H1 (cell line): ENCODE results near the gene SLC7A10. TPM values are rescaled to one million over a fixed set of nuclear protein-coding genes. Genes with fewer than 3 reads are reported as not detected.
A peak's percentile ranks its signal among the peaks of the same experiment; 100 is the strongest.

Experiments
- CTCF ChIA-PET: fragments of 300-600 bp; sonication (Branson Sonifier 250); formaldehyde crosslinking; loops from one replicate; lab custom pipeline; 2021; ENCODE audit not compliant: partially characterized antibody; lab: Charles Lee
- POLR2A ChIA-PET: fragments of 300-600 bp; sonication (Branson Sonifier 250); formaldehyde crosslinking; loops from one replicate; lab custom pipeline; 2021; ENCODE audit warnings: inconsistent platforms; ENCODE audit not compliant: partially characterized antibody; lab: Charles Lee
- DNase-seq, 2 experiments: peaks; one replicate each; pipeline versions ENCODE4 v3.0.0 to v3.0.0-alpha.2; 2010 to 2022; ENCODE audit warnings: low spot score in 2 of 2, low read depth in 1 of 2, mixed read lengths in 1 of 2
- FAIRE-seq: peaks from 2 replicates; lab custom pipeline; 2011; peaks lifted over from hg19 to GRCh38; lab: Jason Lieb, UNC
- H2AFZ ChIP-seq: 2 replicates; pipeline ENCODE4 v1.8.1; 2012; ENCODE audit warnings: low read length, inconsistent platforms
- H2AK5ac ChIP-seq: 2 replicates; pipeline ENCODE4 v1.6.1; 2013; ENCODE audit warnings: low read depth, low read length
- H2BK120ac ChIP-seq: replicated peaks from 2 replicates; pipeline ENCODE3; 2013; ENCODE audit warnings: low read depth, low read length, inconsistent platforms
- H2BK12ac ChIP-seq: 2 replicates; pipeline ENCODE4 v1.6.1; 2013; ENCODE audit warnings: low read depth, low read length
- H2BK15ac ChIP-seq: 2 replicates; pipeline ENCODE4 v1.6.1; 2013; ENCODE audit warnings: low read length
- H2BK20ac ChIP-seq: 2 replicates; pipeline ENCODE4 v1.6.1; 2013; ENCODE audit warnings: low read length
- H2BK5ac ChIP-seq: 2 replicates; pipeline ENCODE4 v1.6.1; 2013; ENCODE audit warnings: low read depth, low read length
- H3K14ac ChIP-seq: 2 replicates; pipeline ENCODE4 v1.6.1; 2013; ENCODE audit warnings: inconsistent platforms; ENCODE audit not compliant: insufficient read length
- H3K18ac ChIP-seq: 2 replicates; pipeline ENCODE4 v1.6.1; 2013; ENCODE audit warnings: low read length; ENCODE audit errors: extremely low read depth
- H3K23ac ChIP-seq: 2 replicates; pipeline ENCODE4 v1.6.1; 2013; ENCODE audit warnings: inconsistent platforms; ENCODE audit not compliant: insufficient read length
- H3K23me2 ChIP-seq: 2 replicates; pipeline ENCODE4 v1.6.1; 2013; ENCODE audit warnings: low read depth, low read length
- H3K27ac ChIP-seq: 2 replicates; pipeline ENCODE4 v1.6.1; 2011; ENCODE audit warnings: low read depth, low read length, inconsistent platforms
- H3K27me3 ChIP-seq, 4 experiments: replicated peaks in 1 of 4; 1 replicate in 1 of 4; 2 replicates in 3 of 4; pipeline versions ENCODE4 v1.6.1 to v1.8.1; 2011 to 2013; ENCODE audit warnings: low read length in 3 of 4, mild to moderate bottlenecking in 3 of 4, inconsistent platforms in 2 of 4, mixed read lengths in 2 of 4, moderate library complexity in 1 of 4; ENCODE audit not compliant: control insufficient read depth in 3 of 4, insufficient read depth in 3 of 4; ENCODE audit errors: extremely low read depth in 1 of 4
- H3K36me3 ChIP-seq, 4 experiments: 2 replicates each; pipeline versions ENCODE4 v1.6.1 to v1.8.1; 2011 to 2013; ENCODE audit warnings: mild to moderate bottlenecking in 4 of 4, low read length in 3 of 4, moderate library complexity in 2 of 4, control low read depth in 1 of 4, inconsistent platforms in 1 of 4; ENCODE audit not compliant: insufficient read depth in 4 of 4, control insufficient read depth in 2 of 4
- H3K4ac ChIP-seq: replicated peaks from 2 replicates; pipeline ENCODE3; 2013; ENCODE audit warnings: low read length, low read depth, mixed read lengths, inconsistent platforms; ENCODE audit not compliant: insufficient read length
- H3K4me1 ChIP-seq, 4 experiments: replicated peaks in 1 of 4; 1 replicate in 1 of 4; 2 replicates in 3 of 4; pipeline versions ENCODE4 v1.6.1 to v1.8.1; 2011 to 2013; ENCODE audit warnings: low read length in 3 of 4, inconsistent platforms in 2 of 4, mixed read lengths in 1 of 4; ENCODE audit not compliant: insufficient read depth in 4 of 4, control insufficient read depth in 3 of 4
- H3K4me2 ChIP-seq, 2 experiments: 2 replicates each; pipeline versions ENCODE4 v1.6.1 to v1.8.1; 2011 to 2013; ENCODE audit warnings: low read depth in 2 of 2, low read length in 2 of 2, control low read depth in 1 of 2, inconsistent platforms in 1 of 2, mild to moderate bottlenecking in 1 of 2; ENCODE audit not compliant: insufficient read depth in 1 of 2
- H3K4me3 ChIP-seq, 4 experiments: fragments of 200-600, 300-600 bp in 1 of 4; sonication (generic), shearing (Covaris generic), sonication (Bioruptor Twin) in 1 of 4; 2 replicates each; pipeline versions ENCODE4 v1.5.1 to v1.8.1; 2011 to 2016; ENCODE audit warnings: low read length in 4 of 4, low read depth in 3 of 4, control low read depth in 2 of 4, inconsistent platforms in 2 of 4, mild to moderate bottlenecking in 2 of 4, mixed read lengths in 1 of 4, moderate library complexity in 1 of 4; ENCODE audit not compliant: insufficient read depth in 2 of 4; ENCODE audit errors: extremely low read depth in 1 of 4
- H3K56ac ChIP-seq: replicated peaks from 2 replicates; pipeline ENCODE3; 2013; ENCODE audit warnings: low read depth, mild to moderate bottlenecking, mixed read lengths, low read length, inconsistent platforms; ENCODE audit not compliant: insufficient read length
- H3K79me1 ChIP-seq: 2 replicates; pipeline ENCODE4 v1.6.1; 2013; ENCODE audit warnings: low read depth, low read length, control low read depth
- H3K79me2 ChIP-seq, 2 experiments: 2 replicates each; pipeline versions ENCODE4 v1.6.1 to v1.8.1; 2012 to 2013; ENCODE audit warnings: low read length in 2 of 2, mild to moderate bottlenecking in 2 of 2, inconsistent platforms in 1 of 2; ENCODE audit not compliant: insufficient read depth in 2 of 2, control insufficient read depth in 1 of 2
- H3K9ac ChIP-seq, 4 experiments: replicated peaks in 1 of 4; 1 replicate in 1 of 4; 2 replicates in 3 of 4; pipeline versions ENCODE4 v1.6.1 to v1.8.1; 2011 to 2013; ENCODE audit warnings: low read depth in 3 of 4, low read length in 3 of 4, control low read depth in 2 of 4, mild to moderate bottlenecking in 2 of 4, moderate library complexity in 2 of 4, inconsistent platforms in 1 of 4; ENCODE audit errors: extremely low read depth in 1 of 4
- H3K9me3 ChIP-seq, 2 experiments: 2 replicates each; pipeline versions ENCODE4 v1.6.1 to v1.8.1; 2012 to 2013; ENCODE audit warnings: mild to moderate bottlenecking in 2 of 2, moderate library complexity in 2 of 2, control low read depth in 1 of 2, inconsistent platforms in 1 of 2, low read depth in 1 of 2, low read length in 1 of 2, mixed read lengths in 1 of 2; ENCODE audit not compliant: insufficient read depth in 2 of 2
- H4K20me1 ChIP-seq, 2 experiments: replicated peaks in 1 of 2; 2 replicates each; pipeline versions ENCODE3 to v1.8.1; 2011 to 2013; ENCODE audit warnings: inconsistent platforms in 2 of 2, low read length in 2 of 2, mild to moderate bottlenecking in 1 of 2; ENCODE audit not compliant: insufficient read depth in 2 of 2, control insufficient read depth in 1 of 2
- H4K5ac ChIP-seq: 2 replicates; pipeline ENCODE4 v1.6.1; 2013; ENCODE audit warnings: low read length, low read depth, mixed read lengths, inconsistent platforms; ENCODE audit not compliant: insufficient read length
- H4K8ac ChIP-seq: 2 replicates; pipeline ENCODE4 v1.8.0; 2013; ENCODE audit warnings: mild to moderate bottlenecking, moderate library complexity, low read length, inconsistent platforms; ENCODE audit not compliant: insufficient read depth; ENCODE audit errors: extremely low read depth
- H4K91ac ChIP-seq: replicated peaks from 2 replicates; pipeline ENCODE3; 2013; ENCODE audit warnings: low read length, mixed read lengths, inconsistent platforms; ENCODE audit not compliant: insufficient read length
- JUN ChIP-seq: IDR thresholded peaks from 2 replicates; pipeline ENCODE4 v1.6.1; 2011; ENCODE audit warnings: low read depth, mild to moderate bottlenecking, improper control_type of control experiment, low read length
- KDM5A ChIP-seq: fragments of 200-600 bp; IDR thresholded peaks from 2 replicates; pipeline ENCODE4 v1.7.1; 2012; ENCODE audit warnings: mild to moderate bottlenecking, low read length, inconsistent platforms, mixed read lengths
- RAD21 ChIP-seq, 2 experiments: IDR thresholded peaks in 1 of 2; conservative IDR thresholded peaks in 1 of 2; 2 replicates each; pipeline ENCODE4 v1.6.1; 2011; ENCODE audit warnings: low read depth in 2 of 2, low read length in 2 of 2, improper control_type of control experiment in 1 of 2, inconsistent platforms in 1 of 2, mild to moderate bottlenecking in 1 of 2, moderate library complexity in 1 of 2
- RFX5 ChIP-seq: IDR thresholded peaks from 2 replicates; pipeline ENCODE4 v1.6.1; 2011; ENCODE audit warnings: low read depth, low read length, improper control_type of control experiment, borderline replicate concordance
- RXRA ChIP-seq: IDR thresholded peaks from 2 replicates; pipeline ENCODE4 v1.6.1; 2011; ENCODE audit warnings: low read depth, mild to moderate bottlenecking, low read length, moderate library complexity; ENCODE audit not compliant: insufficient read depth
- TAF7 ChIP-seq: optimal IDR thresholded peaks from 2 replicates; pipeline ENCODE3; 2011; ENCODE audit warnings: low read depth, mild to moderate bottlenecking, inconsistent platforms, low read length, moderate library complexity, borderline replicate concordance
- YY1 ChIP-seq: IDR thresholded peaks from 2 replicates; pipeline ENCODE4 v1.6.1; 2011; ENCODE audit warnings: low read depth, mild to moderate bottlenecking, low read length
- WGBS, 2 experiments: shearing (Covaris generic) in 1 of 2; methylation state at CpG; one replicate each; pipeline versions ENCODE4 v1.1.6 to v1.1.7; 2013 to 2015; ENCODE audit warnings: low lambda C conversion rate in 2 of 2, mixed read lengths in 2 of 2, inconsistent platforms in 1 of 2, low coverage in 1 of 2, missing lambda C conversion rate in 1 of 2; ENCODE audit not compliant: insufficient replicate concordance in 2 of 2, insufficient coverage in 1 of 2, insufficient read length in 1 of 2; ENCODE audit errors: extremely low coverage in 1 of 2, missing lambda C conversion rate in 1 of 2; 5-methylcytosine and 5-hydroxymethylcytosine counted together
- polyA plus RNA-seq, 7 experiments: library from polyadenylated mRNA; depleted of rRNA in 3 of 7; stranded (reverse) in 5 of 7; unstranded in 2 of 7; fragments of >200 nt in 5 of 7; fragments of 200-250 nt in 2 of 7; gene quantifications; 1 replicate in 5 of 7; 2 replicates in 1 of 7; 4 replicates in 1 of 7; pipeline versions ENCODE4 v1.2.1 to v1.2.3, GENCODE V29; 2011 to 2013; ENCODE audit warnings: missing spikeins in 2 of 7, mixed read lengths in 2 of 7
- total RNA-seq: library from RNA; stranded (reverse); fragmentation: NEBNext Ultra II Directional; extraction: Animal tissue kit (Norgen Biotek cat#: 25700); gene quantifications from 2 replicates; pipeline ENCODE4 v1.2.1, GENCODE V29; 2021
- TF ChIP-seq, protein P1 (sequence below), 3 experiments: IDR thresholded peaks; 1 replicate in 2 of 3; 2 replicates in 1 of 3; pipeline versions ENCODE4 v1.5.1 to v1.6.1; 2011; ENCODE audit warnings: low read length in 3 of 3, mild to moderate bottlenecking in 3 of 3, inconsistent platforms in 2 of 3, low read depth in 1 of 3, moderate library complexity in 1 of 3; ENCODE audit not compliant: insufficient read depth in 1 of 3; ENCODE audit errors: control extremely low read depth in 1 of 3

The SLC7A10 gene
- total and polyA plus RNA-seq, 2 of the 8 experiments (the other 6 are each of a cell fraction or from before 2014, with no cell fraction given), result 3.7 to 7.1 TPM

DNA sequence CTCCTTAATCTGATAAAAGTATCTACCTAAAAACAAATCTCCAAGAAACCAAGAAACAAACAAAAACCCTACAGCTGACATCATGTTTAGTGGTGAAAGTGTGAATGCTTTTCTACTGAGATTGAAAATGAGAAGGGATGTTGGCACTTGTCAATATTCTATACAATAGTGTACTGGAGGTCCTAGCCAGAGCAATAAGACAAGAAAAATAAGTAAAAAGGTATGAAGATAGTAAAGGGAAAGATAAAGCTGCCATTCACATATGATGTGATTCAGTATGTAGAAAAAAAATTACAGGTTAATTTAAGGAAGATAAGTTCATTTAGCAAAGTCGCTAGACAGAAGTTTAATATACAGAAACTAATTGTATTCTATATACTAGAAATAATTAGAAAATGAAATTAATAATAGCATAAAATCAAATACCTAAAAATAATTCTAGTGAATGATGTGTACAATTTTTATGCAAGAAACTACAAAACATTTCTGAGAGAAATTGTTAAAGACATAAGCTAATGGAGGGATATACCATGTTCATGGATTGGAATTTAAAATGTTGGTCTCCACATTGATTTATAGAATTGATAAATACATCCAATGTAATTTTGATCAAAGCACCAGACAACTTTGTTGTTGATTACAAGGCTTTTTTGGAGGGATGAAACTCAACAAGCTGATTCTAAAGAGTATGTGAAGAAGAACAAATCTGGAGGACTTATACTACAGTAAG lies 2.4 kb upstream of the SLC7A10 start:
- H3K79me2 ChIP-seq, result no peaks in the 10 kb centered on the region
- H3K27me3 ChIP-seq, result peaks cover 16 to 33% (median 30%) of the 10 kb centered on the region in 4 experiments
- H3K79me1 ChIP-seq, result no peaks in the 10 kb centered on the region
- H3K27ac ChIP-seq, result no peak overlapping the region
- DNase-seq, result no peak
- 83% methylated on average over 1 of the region's 1 CpG; no CpG with 5 or more reads in 1 of the 2 experiments for WGBS, 2 experiments
- H3K36me3 ChIP-seq, result no peaks in the 10 kb centered on the region
- peak overlapping the region in 1 of 4 experiments; percentile 62; a peak in 1 of 8 replicates for H3K4me3 ChIP-seq
- no peak overlapping the region for H4K91ac ChIP-seq
- no peak overlapping the region for H3K23ac ChIP-seq
- peaks cover 0 to 9% (median 6%) of the 10 kb centered on the region in 4 experiments; a peak in 5 of 7 replicates for H3K4me1 ChIP-seq
- peaks cover 0 to 8% of the 10 kb centered on the region in 2 experiments for H4K20me1 ChIP-seq
- no peak overlapping the region for H2BK15ac ChIP-seq
- FAIRE-seq, result no peak
- ChIA-PET POLR2A (interaction anchor here (0.6 to 2.3 kb wide), 10 partner anchors 10 to 432 kb away, joined by 3 to 10 read pairs (median 3); partner anchors contain the start of genes CEBPA and CEBPG), CTCF (interaction anchor here (1.3 to 1.9 kb wide), 4 partner anchors 9 to 509 kb away, joined by 3 to 7 read pairs (median 3); no protein-coding TSS in a partner anchor)
- no peak overlapping the region for H3K4ac ChIP-seq
- H2AK5ac ChIP-seq, result no peak overlapping the region
- H2BK20ac ChIP-seq, result no peak overlapping the region
- no peak overlapping the region for H2AFZ ChIP-seq
- H3K14ac ChIP-seq, result no peak overlapping the region
- no peak overlapping the region for H2BK120ac ChIP-seq
- H3K56ac ChIP-seq, result no peak overlapping the region
- no peak overlapping the region for H3K9ac ChIP-seq
- no peak overlapping the region for H3K18ac ChIP-seq
- no peak overlapping the region for H2BK5ac ChIP-seq
- no peak overlapping the region for H4K8ac ChIP-seq
- no peak overlapping the region for H4K5ac ChIP-seq
- H3K23me2 ChIP-seq, result peaks cover 17% of the 10 kb centered on the region
- H3K4me2 ChIP-seq, result peak overlapping the region in 1 of 2 experiments; percentile 87; a peak in 1 of 4 replicates
- H3K9me3 ChIP-seq, result peaks cover 0 to 10% of the 10 kb centered on the region in 2 experiments; a peak in 1 of 4 replicates
- no peak overlapping the region for H2BK12ac ChIP-seq
- TF ChIP-seq TAF7 (no peak), RXRA (no peak), RAD21 (IDR thresholded peaks at IDR 0.05 in 1 of 2, conservative IDR thresholded peaks at IDR 0.05 in 1 of 2; ENCODE audit: low read depth in 2 of 2, low read length in 2 of 2) (no peak), YY1 (no peak), RFX5 (no peak), JUN (no peak), KDM5A (no peak)
- TF ChIP-seq, protein P1, sequence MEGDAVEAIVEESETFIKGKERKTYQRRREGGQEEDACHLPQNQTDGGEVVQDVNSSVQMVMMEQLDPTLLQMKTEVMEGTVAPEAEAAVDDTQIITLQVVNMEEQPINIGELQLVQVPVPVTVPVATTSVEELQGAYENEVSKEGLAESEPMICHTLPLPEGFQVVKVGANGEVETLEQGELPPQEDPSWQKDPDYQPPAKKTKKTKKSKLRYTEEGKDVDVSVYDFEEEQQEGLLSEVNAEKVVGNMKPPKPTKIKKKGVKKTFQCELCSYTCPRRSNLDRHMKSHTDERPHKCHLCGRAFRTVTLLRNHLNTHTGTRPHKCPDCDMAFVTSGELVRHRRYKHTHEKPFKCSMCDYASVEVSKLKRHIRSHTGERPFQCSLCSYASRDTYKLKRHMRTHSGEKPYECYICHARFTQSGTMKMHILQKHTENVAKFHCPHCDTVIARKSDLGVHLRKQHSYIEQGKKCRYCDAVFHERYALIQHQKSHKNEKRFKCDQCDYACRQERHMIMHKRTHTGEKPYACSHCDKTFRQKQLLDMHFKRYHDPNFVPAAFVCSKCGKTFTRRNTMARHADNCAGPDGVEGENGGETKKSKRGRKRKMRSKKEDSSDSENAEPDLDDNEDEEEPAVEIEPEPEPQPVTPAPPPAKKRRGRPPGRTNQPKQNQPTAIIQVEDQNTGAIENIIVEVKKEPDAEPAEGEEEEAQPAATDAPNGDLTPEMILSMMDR (IDR thresholded peaks at IDR 0.05; ENCODE audit: control extremely low read depth in 1 of 3, insufficient read depth in 1 of 3, low read depth in 1 of 3, low read length in 3 of 3), result no peak
